NCI-H2029 (cell line): ENCODE data around the gene MEIOSIN.
"Not testable (repeated sequence)": the region's sequence is repeated elsewhere in the genome, so short reads cannot be mapped to it uniquely, and the experiment has no call there.

ENCODE experiments used
- DNase-seq: peaks from one replicate; lab custom pipeline; 2025; lab: John Stamatoyannopoulos, UW

MEIOSIN gene

DNA sequence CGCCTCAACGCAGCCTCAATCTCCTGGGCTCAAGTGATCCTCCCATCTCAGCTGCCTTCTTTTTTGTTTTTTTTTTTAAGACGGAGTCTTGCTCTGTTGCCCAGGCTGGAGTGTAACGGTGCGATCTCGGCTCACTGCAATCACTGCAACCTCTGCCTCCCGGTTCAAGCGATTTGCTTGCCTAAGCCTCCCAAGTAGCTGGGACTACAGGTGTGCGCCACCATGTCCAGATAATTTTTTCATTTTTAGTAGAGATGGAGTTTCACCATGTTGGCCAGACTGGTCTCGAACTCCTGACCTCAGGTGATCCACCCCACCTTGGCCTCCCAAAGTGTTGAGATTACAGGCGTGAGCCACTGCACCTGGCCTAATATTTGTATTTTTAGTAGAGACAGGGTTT lies 13.2 kb upstream of the MEIOSIN start:
- not testable (repeated sequence) for DNase-seq

DNA sequence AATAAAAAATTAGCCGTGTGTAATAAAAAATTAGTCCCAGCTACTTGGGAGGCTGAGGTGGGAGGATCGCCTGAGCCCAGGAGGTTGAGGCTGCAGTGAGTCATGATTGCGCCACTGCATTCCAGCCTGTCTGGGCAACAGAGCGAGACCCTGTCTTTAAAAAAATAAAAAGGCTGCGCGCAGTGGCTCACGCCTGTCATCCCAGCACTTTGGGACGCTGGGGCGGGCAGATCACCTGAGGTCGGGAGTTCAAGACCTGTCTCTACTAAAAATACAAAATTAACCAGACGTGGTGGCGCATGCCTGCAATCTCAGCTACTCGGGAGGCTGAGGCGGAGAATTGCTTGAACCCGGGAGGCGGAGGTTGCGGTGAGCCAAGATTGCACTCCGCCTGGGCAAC lies 4.6 kb upstream of the MEIOSIN start:
- not testable (repeated sequence) for DNase-seq

GRCh38 chr19:45729800-45730290 lies 3.4 kb upstream of the MEIOSIN start:
- no peak for DNase-seq

DNA sequence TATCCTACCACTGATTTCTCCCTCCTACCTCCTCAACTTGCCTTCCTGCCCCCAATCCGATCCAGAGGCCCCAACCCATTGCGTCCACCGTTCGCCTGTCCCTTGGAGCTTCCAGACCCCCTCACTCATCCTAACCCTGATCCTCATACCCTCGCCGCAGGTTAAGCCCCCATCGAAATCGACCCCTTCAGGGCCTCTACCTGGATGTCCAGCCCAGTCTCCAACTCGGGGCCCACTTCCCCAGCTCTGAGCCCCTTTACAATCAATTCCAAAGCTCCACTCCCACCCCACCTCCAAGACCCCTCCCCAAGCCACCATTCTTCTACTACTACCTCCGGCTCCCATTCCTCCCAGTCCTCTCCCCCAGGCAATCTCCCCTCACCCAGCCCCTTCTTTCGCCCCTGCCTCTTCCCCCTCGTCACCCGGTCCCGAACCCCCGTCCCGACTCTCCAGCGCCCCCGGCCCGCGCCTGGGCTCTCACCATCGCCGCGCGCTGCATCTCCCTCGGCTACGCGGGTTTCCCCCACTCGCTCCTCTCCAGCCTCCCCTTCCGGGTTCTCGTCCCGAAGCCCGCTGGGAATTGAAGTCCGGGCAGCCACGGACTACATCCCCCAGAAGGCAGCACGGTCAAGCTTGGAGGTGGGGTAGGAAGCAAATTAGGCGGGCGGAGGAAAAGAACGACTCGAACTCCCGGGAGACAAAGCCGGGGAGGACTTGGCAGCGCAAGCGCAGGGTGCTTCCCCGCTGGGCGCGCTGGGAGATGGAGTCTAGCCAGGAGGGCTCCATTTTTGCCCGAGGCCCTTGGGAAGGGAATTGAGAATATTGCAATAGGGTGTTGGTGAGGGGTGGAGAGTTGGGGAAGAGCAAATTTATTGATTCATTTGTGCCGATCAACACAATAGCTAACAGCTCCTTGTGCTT lies 2.6 kb upstream of the MEIOSIN start, which contains the start of gene FBXO46:
FBXO46 (minus strand) TSS at position 529 of the 921 bp plus-strand sequence. CDS start 17,401 bp downstream, outside the sequence.
- peak; percentile 98 for DNase-seq

DNA sequence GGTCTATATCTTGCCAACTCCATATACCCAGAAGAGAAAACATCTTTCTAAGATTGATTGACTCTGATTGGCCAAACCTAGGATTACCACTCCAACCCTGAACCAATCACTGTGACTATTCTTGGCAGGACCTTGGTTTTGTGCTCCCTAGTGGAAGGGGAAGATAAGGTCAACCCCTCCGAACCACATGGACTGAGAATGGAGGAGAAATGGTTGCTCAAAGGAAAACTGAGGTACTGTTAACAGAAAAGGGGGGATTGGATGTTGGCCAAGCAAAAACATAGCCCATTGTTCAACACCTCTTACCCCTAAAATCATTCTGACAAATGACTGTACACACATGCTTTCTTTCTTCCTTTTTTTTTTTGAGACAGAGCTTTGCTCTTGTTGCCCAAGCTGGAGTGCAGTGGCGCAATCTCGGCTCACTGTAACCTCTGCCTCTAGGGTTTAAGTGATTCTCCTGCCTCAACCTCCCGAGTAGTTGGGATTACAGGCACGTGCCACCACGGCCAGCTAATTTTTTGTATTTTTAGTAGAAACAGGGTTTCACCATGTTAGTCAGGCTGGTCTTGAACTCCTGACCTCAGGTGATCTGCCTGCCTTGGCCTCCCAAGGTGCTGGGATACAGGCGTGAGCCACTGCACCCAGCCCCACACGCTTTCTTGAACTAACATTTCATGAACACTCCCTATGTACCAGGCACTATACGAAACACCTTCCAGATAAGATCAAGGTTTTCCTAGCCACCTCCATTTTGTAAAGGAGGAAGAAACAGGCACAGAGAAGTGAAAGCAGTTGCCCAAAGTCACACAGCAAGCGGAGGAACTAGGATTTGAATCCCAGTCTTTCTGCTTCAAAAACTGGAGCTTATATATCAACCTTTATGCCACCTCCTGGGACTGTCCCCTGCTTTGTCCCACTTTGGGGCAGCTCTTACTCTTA lies 6.5 kb downstream of the MEIOSIN start:
- no peak for DNase-seq

DNA sequence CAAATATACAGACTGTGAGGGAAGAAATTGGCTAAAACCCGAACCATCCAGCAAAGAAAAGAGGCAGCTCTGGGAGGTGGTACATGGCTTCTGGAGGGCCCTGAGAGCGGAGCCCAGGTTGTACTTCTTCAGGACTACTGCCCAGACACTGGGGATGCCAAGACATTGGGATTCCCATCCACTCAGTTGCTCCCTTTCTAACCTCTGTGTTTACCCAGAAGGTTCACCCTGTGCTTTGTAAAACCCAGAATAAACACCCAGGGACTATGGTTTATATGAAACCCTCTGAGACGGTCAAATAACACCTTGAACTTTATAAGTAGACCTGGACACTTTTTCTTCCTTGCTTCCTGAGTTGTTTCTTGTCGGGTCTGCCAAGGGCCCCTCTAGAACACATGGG lies 9.7 kb downstream of the MEIOSIN start:
- DNase-seq = no peak

DNA sequence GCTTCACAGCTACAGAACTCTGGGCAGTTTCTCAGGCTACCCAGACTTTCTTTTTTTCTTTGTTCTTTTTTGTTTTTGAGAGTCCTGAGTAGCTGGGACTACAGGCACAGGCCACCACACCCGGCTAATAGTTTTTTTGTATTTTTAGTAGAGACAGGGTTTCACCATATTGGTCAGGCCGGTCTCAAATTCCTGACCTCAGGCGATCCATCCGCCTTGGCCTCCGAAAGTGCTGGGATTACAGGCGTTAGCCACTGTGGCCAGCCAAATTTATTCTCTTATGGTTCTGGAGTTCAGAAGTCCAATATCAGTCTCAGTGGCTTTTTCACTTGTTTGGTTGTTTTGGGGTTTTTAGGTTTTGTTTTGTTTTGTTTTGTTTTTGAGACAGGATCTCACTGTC lies 12.4 kb downstream of the MEIOSIN start:
- DNase-seq = no peak

DNA sequence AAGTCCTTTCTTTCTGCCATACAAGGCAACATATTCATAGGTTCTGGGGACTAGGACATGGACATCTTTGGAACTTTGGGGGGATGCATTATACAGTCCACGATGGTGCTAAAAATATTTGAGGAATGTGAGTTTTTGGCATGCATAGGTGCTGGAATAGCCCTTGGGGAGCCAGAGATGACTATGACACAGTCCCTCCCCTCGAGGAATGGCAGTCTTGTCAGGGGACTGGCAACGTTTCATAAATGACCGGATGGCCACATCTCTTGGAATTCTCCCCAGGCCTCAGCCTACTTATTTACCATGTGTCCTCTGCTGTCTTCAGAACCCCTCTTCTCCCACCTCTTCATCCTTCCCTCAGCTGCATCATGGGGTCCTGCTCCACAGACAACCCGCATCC lies 13.6 kb downstream of the MEIOSIN start:
- no peak for DNase-seq

- DNase-seq = no peak
Measured at GRCh38 chr19:45747513-45747912, 14.3 kb downstream of the MEIOSIN start.

GRCh38 chr19:45751483-45751882 lies 18.2 kb downstream of the MEIOSIN start:
- not testable (repeated sequence) for DNase-seq

- DNase-seq = no peak
Measured at GRCh38 chr19:45752639-45753038, 19.4 kb downstream of the MEIOSIN start.

GRCh38 chr19:45753548-45753947 lies 20.3 kb downstream of the MEIOSIN start:
- DNase-seq = no peak

- DNase-seq = no peak
Measured at GRCh38 chr19:45754323-45754722, 21.1 kb downstream of the MEIOSIN start.

GRCh38 chr19:45757695-45758094 lies 24.5 kb downstream of the MEIOSIN start:
- no peak for DNase-seq

DNA sequence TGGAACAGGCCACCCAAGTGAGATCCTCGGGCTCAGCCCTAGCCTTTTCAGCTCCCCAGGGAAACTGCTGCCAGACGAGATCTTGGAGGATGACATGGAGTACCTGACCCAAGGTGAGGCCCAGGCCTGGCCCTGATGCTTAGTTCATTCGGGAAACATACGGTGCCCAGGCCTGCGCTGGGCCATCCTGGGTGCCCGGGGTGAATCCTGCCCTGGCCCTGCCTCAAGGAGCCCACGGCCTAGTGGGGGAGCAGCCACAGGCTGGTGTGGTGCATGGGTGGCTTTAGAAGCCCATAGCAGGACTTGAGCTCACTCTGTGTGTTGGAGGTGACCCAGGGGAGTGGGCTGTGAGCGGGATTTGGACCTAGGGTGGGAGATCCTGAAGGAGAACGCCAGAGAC lies 25.7 kb downstream of the MEIOSIN start:
- no peak for DNase-seq

DNA sequence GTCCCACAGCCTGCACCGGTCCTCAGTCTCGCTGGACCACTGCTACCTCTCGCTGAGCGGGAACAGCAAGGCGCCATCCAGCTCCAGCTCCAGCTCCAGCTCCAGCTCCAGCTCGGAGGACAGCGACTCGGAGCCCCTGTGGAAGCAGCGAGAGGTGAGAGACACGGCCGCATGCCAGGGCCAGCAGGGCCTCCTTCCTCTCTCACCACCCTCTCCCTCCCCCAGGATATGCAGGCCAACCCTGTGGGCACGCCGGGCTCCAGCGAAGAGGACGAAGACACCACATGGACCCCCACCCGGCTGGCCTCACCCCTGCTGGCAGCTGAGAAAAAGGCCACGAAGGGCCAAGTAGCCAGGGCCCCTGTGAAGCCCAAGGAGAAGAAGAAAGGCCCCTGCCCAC lies 28.5 kb downstream of the MEIOSIN start:
- DNase-seq = no peak

DNA sequence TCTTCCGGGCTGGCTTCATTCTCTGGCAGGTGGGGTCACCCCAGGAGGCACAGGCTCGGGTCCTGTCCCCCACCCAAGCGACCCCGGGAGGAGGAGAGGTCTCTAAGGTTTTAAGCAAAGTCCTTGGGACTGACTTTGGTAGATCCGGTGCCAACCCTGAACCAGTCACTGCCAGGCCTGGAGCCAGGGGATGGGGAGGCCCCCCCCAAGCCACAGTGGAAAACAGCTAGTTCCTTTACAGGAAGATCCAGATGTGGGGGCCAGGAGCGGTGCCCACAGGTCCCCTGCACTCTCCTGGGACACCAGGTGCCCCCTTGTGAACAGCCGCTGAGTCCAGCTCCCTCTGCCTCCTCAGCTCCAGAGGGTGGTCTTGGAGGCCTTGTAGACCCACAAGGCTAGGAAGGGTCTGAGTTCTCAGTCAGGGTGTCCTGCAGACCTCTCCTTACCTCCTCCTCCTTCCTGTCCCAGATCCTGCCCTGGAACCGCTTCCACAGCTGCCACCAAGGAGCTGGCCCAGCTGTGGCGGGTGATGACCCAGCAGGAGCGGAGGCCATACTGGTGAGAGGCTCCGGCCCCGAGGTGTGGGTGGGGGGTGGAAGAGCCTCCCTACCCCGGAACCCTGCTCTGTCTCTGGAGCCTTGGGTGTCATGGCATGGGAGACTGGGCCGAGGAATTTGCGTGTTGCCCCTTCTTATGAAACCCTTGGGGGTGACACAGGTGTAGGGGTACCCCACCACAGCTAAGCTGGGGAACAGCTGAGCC lies 29.8 kb downstream of the MEIOSIN start:
- DNase-seq = no peak

- DNase-seq = no peak
Measured at GRCh38 chr19:45763691-45764294, 30.6 kb downstream of the MEIOSIN start.

GRCh38 chr19:45764475-45764874 lies 31.2 kb downstream of the MEIOSIN start:
- DNase-seq = no peak

GRCh38 chr19:45764945-45765701 lies 31.9 kb downstream of the MEIOSIN start:
- no peak for DNase-seq
